GM12873 (cell line): ENCODE results near the gene OR52I2.

Experiments used
- CTCF ChIP-seq: IDR thresholded peaks from 2 replicates; pipeline ENCODE4 v1.5.1; 2012; ENCODE audit warnings: low read depth, mild to moderate bottlenecking, moderate library complexity, low read length, control low read depth; ENCODE audit not compliant: insufficient read depth; ENCODE audit errors: missing control alignments

Gene OR52I2

GRCh38 chr11:4636136-4636535, 54.6 kb downstream of the OR52I2 start:
- no peak for TF ChIP-seq CTCF

- peak; percentile 99 for TF ChIP-seq CTCF
These were observed 55.6 kb downstream of the OR52I2 start, which contains the start of gene OR51D1 for GRCh38 chr11:4636962-4637661. Gene OR51D1 (plus strand): TSS chr11:4637477. CDS start chr11:4639791, 2,314 bp downstream.

- no peak for TF ChIP-seq CTCF
These were observed 56.1 kb downstream of the OR52I2 start for GRCh38 chr11:4637662-4638047.

GRCh38 chr11:4639931-4640330, 58.4 kb downstream of the OR52I2 start:
- TF ChIP-seq CTCF, result no peak

- no peak for TF ChIP-seq CTCF
These were observed 60.0 kb downstream of the OR52I2 start for GRCh38 chr11:4641501-4641900.

- TF ChIP-seq CTCF, result no peak
These were observed 60.5 kb downstream of the OR52I2 start for GRCh38 chr11:4642043-4642442.
